Cerebellar cortex (tissue), 1 donor: ENCODE data around the gene TTC19.
A peak's percentile ranks its signal among the peaks of the same experiment; 100 is the strongest.
"Not testable (repeated sequence)": the region's sequence is repeated elsewhere in the genome, so short reads cannot be mapped to it uniquely, and the experiment has no call there.

Source experiments
- DNase-seq: peaks from one replicate; pipeline ENCODE4 v3.0.0-alpha.2; 2015; ENCODE audit warnings: low spot score

TTC19 gene

DNA sequence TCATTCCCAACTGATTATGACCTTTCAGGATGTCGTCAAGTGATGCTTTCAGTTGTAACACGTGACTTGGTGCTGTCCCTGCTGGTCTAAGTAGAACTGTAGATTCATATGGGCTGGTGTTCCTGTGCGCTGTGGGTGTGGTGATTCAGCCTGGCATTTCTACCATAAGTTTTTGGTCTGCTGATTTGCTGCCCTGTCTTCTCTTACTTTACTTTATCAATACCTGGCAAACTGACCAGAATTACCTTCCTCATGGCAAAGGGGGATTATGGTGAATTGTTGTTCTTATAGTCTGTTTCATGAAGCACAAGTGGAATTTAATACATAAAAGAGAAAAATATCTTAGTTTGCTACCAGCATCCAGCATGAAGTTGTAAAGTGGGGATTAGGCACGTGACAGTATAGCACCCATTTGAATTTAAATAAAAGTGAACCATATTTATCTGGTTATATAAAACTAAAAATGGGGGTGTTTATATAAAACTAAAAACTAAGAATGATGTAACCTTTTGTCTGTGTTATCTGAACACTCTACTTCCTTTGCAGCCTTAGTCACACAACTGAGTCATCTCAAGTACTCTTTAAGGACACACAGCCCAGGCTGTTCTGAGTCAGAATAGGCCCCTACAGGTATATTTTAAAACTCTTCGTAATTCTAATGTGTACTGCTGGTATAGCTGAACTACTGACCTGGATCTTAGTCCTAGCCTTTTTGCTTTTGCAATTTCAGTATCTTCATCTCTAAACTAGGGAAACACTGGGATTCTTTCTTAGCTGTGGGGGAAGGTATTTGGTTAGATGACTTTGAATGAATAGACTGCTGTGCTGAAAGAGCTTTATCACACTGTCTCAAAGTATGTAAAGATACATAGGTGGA is 28.3 kb downstream of the TTC19 start:
- DNase-seq, result no peak

DNA sequence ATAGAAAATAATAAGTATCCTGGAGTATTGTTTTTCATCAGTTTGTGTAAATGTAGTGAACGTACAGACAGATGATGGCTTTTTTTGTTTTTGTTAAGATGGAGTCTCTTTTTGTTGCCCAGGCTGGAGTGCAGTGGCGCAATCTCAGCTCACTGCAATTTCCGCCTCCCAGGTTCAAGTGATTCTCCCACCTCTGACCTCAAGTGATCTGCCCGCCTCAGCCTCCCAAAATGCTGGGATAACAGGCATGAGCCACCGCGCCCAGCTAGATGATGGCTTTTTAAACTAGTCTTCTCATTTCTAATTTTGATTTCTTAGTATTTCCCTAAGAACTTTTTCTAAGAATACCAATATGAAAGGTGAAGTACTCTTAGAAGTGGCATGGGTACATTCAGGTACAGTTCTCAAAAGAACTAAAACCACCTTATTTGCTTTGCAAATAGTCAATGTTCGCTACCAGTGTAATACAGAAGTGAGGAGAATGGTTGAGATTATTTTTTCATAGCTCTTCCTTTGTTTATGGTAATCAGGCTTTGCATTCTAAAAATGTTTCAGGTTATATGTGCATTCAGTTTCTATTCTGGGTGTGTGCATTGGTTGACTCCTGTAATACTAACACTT is 34.2 kb downstream of the TTC19 start:
- no peak for DNase-seq

DNA sequence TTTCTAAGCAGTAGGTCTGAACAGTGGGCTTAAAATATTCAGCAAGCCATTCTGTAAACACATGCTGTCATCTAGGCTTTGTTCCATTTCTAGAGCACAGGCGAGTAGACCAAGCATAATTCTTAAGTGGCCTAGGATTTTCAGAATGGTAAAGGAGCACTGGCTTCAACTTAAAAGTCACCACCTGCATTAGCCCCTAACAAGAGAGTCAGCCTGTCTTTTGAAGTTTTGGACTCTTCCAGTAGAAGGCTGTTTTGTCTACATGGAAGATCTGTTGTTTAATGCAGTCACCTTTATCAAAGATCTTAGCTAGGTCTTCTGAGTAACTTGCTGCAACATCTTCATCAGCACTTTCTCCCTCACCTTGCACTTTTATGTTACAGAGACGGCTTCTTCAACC is 36.6 kb downstream of the TTC19 start:
- DNase-seq, result no peak

DNA sequence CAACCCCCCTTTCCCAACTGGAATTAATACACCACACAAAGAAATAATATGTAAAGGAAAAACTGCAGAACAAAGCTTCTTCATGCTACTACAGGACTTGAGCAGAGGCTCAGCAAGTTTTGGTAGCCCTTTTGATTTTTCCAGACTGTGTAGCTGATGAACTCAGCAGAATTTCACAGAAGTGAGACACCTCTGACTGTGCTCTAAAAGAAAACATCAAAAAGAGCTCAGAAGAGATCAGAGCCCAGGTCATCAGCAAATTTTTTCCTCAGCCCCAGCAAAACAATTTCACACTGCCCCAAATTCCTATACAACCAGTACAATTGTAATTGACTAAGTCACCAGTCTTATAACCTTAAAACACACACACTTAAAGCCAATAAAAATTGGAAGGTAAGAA is 38.0 kb downstream of the TTC19 start:
- no peak for DNase-seq

DNA sequence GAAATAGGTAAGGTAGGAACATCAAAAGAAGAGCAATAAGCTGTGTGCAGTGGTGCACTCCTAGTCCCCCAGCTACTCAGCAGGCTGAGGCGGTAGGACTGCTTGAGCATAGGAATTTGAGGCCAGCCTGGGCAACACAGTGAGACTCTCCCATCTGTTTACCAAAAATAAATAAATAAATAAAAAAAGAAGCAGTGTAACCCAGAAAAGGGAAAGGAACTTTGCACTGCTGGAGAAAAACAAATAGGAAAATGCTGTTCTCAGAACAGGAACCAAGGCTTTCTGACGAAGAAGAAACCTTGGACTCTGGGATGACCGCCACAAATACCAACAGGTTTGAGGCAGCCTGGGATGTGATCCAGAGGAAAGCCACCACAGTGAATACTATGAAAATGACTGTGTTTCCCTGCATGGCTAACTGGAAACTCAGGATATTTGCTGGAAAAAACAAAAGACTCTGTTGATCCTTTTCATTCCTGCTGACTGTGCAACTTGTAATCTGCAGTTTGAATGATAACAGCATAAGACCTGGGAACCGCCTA is 41.2 kb downstream of the TTC19 start:
- DNase-seq, result peak; percentile 53

DNA sequence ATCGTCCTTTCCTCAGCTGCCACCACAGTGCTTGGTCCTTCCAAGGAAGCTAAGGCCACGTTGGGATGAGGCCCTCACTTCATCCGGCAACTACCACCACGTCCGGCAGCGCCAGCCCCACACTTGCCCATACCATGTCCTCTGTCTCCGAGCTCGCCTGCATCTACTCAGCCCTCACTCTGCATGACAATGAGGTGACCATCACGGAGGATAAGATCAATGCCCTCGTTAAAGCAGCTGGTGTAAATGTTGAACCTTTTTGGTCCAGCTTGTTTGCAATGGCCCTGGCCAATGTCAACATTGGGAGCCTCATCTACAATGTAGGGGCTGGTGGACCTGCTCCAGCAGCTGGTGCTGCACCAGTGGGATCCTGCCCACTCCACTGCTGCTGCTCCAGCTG is 44.9 kb downstream of the TTC19 start:
- DNase-seq, result no peak

DNA sequence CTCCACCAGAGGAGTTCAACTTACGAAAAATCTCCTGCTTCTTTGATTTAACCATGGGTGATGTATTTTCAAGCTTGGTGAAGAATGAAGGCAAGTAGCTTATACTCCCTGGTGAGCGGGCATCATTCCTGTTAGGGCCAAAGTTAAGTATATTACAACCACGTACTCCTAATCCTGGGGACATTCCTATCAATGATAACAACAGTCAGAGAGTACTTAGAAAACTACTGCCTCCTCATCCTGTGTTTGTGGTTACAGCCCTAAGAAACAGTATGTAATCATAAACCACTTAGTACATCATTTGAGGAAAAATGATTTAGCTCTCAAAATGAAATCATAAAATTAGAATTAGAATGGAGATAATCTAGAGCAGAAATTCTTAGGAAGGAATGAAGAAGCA is 47.3 kb downstream of the TTC19 start:
- DNase-seq, result no peak

- DNase-seq, result no peak
Measured at GRCh38 chr17:16048811-16049449, 49.3 kb downstream of the TTC19 start.

GRCh38 chr17:16050844-16051243 is 51.2 kb downstream of the TTC19 start:
- DNase-seq, result no peak

DNA sequence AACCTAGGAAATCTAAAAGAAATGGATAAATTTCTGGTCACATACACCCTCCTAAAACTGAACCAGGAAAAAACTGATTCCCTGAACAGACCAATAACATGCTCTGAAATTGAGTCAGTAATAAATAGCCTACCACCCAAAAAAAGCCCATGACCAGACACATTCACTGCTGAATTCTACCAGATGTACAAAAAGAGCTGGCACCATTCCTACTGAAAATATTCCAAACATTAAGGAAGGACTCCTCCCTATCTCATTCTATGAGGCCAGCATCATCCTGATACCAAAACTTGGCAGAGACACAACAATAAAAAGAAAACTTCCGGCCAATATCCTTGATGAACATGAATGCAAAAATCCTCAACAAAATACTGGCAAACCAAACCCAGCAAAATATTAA is 52.9 kb downstream of the TTC19 start:
- DNase-seq, result no peak

DNA sequence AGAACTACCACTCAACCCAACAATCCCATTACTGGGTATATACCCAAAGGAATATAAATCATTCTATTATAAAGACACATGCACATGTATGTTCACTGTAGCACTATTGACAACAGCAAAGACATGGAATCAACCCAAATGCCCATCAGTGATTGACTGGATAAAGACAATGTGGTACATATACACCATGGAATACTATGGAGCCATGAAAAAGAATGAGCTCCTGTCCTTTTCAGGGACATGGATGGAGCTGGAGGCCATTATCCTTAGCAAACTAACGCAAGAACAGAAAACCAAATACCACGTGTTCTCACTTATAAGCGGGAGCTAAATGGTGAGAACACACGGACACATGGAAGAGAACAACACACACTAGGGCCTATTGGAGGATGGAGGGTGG is 55.5 kb downstream of the TTC19 start:
- not testable (repeated sequence) for DNase-seq

DNA sequence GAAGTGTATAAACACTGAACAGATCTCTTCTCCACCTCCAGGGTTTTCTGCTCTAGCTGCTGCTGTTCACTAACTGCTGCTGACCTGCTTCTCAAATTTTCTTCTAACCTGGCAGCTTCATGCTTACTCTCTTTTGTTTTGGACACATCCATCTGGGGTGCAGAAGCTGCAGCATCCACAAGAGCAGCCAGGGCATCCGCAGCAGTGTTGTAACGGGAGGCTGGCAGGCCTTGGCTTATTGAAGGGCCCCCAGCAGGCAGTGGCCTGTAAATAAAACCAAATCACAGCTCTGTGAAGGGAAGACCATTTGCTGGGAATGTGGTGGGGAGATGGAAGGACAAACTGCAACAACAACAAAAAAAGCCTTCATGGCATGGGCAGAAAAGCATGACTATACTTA is 62.0 kb downstream of the TTC19 start:
- DNase-seq, result peak; percentile 16

DNA sequence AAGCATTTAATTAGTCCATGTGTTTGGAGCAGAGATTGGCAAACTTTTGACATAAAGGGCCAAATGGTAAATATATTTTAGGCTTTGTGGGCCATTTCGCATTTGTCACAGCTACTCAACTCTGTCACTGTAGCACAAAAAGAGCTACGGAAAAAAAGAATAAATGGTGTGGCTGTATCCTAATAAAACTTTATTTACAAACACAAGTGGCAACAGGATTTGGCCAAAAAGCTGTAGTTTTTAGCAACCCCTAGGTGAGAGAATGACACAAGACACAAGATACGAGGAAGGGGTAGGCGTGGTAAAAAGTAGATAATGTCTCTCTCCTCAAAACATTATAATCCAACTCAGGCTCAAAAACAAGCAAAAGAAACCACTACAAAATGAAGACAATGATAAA is 66.5 kb downstream of the TTC19 start:
- DNase-seq, result no peak

GRCh38 chr17:16068323-16068722 is 68.7 kb downstream of the TTC19 start:
- no peak for DNase-seq

DNA sequence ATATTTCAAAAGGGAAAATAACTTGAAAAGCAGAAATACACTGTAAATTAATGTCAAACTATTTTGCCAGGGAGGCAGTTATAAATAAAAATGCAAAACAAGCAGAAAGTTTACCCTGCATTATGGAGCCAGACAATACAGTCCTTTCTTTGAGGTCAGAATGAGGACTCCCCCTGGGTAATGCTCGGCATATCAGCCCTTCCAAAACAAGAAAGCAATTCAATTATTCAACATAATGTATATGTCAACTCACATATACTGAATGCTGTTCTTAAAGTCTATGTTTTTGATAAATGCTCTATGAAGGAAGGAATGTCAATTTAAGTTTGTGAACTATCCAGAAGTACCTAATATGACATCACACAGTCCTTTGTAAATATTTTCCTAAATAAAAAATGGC is 72.4 kb downstream of the TTC19 start:
- DNase-seq, result no peak

- DNase-seq, result no peak
Measured at GRCh38 chr17:16073845-16074244, 74.2 kb downstream of the TTC19 start.

- no peak for DNase-seq
Measured at GRCh38 chr17:16074423-16074822, 74.8 kb downstream of the TTC19 start.

- DNase-seq, result no peak
Measured at GRCh38 chr17:16075949-16076348, 76.3 kb downstream of the TTC19 start.
